HG03108 (cell line): Measurements from ENCODE around the gene CAPN7.

Experiments used
- ATAC-seq: cut with Tn5 transposase; IDR thresholded peaks from one replicate; pipeline ENCODE4 v1.9.1; 2021; ENCODE audit warnings: moderate library complexity; ENCODE audit not compliant: unreplicated experiment

The CAPN7 gene

DNA sequence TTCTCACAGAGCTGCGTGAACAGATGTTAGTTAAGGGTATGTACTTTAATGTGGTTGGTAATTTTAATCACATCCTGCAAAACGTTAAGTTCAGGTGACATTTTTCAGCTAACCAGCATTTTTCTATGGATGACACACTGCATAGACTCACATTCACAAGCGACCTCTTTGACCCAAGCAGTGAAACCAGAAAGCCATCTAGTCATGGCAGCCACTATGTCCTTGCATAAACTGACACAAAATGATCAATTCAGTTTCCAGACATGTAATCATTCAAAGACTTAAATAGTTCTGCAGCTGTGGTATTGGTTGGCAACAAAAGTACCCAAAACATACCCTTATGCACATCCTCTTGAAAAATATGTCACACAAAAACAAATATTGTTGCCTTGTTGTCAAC is 7.4 kb upstream of the CAPN7 start:
- no peak for ATAC-seq

DNA sequence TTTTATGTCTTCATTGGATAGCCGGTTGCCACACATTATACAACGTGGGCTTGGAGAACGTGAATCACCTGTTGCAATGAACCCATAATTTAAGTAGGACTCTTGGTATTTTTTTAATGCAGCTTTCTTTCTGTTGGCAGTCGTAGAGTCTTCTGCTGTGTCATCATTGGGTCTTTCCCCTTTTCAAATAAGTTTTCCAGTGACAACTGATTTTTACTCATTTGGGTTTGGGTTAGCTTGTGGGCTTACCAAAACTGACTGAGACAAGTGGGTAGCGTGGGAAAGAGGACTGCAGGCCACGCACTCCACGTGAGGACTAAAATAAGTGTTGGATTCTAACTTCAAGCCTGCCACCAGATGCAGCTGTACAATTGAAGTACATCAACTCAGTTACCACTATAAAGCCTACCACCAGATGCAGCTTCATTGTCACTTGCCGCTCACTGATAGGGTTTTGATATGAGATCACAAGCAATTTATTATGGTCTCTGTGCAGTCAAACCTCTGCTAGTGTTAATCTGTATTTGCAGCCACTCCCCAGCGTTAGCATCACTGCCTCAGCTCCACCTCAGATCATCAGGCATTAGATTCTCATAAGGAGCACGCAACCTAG is 6.4 kb upstream of the CAPN7 start:
- no peak for ATAC-seq

DNA sequence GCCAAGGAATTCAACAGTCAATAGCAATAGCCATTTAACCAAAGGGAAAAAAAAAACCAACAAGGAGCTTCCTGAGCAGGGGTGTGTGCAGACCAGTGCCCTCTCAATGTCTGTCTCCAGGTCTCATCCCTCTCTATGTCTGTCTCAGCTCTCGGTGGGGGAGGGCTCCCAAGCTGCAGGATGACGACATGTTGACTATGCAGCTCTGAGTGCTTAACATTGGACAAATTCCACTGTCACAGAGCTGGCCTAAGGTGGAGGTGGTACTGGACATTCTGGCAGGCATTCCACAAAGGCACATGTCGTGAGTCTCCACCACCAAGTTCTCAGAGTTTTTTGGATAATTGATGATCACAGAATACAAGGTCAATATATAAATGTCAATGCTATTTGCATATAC is 2.0 kb upstream of the CAPN7 start:
- no peak for ATAC-seq

DNA sequence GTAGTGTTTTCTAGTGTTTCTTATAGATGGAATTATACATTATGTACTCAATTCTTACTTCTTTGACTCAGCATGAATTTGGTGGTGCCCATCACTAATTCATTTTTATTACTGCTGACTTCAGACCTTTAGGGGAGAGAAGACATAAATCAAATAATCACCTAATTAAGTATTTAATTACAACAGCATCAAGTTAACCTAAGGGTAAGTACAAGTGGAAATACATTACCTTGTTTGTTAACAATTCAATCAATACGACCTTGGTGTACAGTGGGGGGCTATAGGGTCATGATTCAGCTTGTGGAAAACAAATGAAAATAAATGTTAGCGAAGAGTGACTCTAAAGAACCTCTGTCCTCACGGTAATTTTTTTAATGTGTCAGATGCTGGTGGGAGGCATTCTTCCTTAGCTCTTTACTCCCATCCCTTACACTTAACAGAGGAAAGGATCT is 538 bp upstream of the CAPN7 start:
- no peak for ATAC-seq

DNA sequence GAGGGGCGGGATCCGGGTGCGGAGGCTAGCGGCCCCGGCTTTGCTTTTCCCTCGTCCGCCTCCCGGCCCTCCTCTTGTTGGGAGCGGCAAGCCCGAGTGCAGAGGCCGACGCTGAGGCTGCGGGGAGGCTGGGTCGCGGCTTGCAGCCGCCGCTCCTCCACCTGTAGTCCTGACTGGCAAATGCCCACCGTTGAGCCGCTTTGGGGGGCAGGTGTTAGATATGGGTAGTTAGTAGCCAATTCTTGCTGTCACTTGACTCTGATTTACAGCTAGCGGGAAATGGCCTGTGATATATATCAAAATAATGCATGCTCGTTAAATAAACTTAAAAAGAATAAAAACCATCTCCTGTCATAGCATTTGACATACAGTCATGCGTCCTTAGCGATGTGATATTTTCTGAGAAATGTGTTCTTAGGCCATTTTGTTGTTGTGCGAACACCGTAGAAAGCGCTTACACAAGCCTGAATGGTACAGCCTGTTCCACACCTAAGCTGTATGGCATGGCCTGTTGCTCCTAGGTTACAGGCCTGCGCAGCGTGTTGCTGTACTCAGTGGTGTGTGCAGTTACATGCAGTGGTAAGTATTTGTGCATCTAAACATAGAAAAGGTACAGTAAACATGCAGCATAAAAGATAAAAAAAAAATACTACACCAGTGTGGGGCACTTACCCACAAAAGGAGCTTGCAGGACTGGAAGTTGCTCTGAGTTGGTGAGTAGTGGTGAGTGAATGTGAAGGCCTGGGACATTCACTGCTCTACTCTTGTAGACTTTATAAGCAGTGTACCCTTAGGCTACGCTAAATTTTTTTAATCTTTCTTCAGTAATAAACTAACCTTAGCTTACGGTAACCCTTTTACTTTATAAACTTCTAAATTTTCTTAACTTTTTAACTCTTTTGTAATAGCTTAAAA is 873 bp downstream of the CAPN7 start:
- ATAC-seq: peak; percentile 25

DNA sequence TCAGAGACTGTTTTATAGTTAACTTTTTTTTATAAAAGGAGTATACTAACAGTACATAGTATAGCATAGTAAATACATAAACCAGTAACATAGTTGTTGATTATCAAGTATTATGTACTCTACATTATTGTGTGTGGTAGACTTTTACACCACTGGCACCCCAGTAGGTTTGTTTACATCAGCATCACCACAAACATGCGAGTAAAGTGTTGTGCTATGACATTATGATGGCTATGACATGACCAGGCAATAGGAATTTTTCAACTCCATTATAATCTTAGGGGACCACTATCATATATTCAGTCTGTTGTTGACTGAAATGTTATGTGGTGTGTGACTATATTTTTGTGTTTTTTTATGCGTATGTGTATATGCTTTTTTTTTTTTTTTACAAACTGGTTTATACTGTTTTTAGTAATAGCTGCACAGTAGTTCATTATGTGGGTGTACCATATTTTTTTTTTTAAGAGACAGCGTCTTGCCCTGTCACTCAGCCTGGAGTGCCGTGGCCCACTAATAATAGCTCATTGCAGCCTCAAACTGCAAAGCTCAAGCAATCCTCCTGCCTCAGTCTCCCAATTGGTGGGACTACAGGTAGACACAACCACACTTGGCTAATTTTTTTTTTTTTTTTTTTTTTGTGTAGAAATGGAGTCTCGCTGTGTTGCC is 1.9 kb downstream of the CAPN7 start:
- no peak for ATAC-seq

DNA sequence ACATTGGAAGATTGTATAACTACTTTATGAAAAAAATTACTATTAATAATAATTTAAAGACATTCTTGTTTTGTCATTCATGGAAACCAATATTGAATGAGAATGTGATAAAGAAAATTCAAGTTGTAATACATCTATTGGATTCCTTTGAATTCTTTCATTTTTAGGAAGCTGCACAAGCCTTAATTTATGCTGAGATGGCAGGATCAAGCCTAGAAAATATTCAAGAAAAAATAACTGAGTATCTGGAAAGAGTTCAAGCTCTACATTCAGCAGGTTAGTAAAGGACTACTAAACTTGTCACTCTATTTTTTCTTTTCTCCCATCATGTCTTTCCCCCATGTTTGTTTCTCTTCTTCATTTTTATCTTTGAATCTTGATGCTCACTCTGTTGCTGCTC is 5.9 kb downstream of the CAPN7 start:
- ATAC-seq: no peak

DNA sequence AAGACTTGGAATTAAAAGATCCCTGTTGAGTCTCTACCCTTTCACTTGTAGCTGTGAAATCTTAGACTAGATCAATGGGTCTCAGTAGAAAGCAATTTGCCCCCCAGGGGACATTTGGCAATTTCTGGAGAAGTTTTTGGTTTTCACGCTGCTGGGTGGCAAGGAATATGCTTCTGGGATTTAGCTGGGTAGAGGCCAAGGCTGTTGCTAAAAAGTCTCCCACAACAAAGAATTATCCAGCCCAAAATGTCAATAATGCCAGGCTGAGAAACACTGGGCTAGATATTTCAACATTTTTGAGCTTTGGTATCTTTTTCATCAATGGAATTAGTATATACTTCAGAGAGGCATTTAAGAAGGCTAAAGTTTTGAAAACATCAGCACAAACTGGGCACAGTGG is 8.7 kb downstream of the CAPN7 start:
- ATAC-seq: no peak

DNA sequence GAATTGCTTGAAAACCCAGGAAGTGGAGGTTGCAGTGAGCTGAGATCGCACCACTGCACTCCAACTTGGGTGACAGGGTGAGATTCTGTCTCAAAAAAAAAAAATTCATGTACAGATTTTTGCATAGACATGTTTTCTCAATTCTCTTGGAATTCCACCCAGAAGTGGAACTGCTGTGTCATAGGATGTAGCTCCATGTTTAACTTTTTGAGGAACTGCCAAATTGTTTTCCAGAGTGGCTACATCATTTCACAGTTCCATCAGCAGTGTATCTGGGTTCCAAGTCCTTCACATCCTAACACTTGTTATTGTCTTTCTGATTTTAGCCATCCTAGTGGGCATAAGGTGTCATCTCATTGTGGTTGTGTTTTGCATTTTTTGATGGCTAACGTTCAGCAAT is 9.9 kb downstream of the CAPN7 start:
- ATAC-seq: no peak

DNA sequence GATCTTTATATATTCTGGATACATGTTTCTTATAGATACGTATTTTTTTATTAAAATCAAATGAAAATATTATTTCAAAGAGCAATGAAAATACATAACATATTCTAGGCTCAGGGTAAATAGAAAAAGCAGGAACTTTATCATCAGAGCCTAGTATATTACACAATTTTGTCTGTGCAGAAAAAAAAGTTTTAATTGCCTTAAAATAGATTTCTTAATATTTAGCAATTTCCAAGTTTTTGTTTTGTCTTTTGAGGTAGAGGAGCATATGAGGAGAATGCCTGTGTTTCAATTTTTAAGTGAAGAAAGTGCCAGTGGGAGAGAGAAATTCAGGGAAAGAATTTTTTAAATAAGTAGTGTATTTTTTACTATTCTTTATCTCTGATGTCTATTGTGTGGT is 10.5 kb downstream of the CAPN7 start:
- no peak for ATAC-seq

DNA sequence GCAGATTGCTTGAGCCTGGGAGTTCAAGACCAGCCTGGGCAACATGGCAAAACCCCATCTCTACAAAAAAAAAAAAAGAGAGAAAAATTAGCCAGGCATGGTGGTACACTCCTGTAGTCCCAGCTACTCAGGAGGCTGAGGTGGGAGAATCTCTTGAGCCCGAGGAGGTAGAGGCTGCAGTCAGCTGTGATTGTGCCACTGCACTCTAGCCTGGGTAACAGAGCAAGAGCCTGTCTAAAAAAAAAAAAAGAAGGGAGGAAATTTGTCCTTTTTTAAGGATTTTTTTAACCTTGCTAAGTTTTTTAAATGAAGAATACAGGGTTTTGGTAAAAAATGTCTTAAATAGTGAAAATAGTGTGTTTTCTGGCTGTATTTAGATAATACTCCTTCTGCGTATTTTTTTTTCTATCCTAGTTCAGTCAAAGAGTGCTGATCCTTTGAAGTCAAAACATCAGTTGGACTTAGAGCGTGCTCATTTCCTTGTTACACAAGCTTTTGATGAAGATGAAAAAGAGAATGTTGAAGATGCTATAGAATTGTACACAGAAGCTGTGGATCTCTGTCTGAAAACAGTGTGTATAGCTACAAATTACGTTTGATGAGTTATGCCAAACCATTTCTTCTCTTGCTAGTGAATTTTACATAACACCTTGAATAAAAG is 11.1 kb downstream of the CAPN7 start:
- ATAC-seq: no peak

DNA sequence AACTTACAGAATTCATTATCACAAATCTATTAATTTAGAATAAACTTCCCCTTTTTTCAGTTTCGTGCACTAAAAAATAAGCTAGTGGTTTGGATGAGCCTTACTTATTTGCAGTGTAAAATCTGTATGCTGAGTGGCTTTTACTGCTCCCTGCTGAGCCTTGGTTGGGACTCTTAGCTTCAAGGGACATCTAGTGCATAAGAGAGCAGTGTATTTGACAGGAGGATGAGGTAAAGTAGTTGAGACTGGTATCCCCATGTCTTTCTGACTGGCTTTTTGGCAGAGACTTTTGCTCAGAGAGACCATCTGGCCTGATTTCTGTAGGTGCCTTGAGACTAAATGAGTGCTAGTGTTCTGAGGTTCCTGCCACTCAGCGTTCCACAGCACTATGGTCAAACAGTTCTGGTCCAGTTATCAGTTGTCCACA is 11.8 kb downstream of the CAPN7 start:
- ATAC-seq: no peak

DNA sequence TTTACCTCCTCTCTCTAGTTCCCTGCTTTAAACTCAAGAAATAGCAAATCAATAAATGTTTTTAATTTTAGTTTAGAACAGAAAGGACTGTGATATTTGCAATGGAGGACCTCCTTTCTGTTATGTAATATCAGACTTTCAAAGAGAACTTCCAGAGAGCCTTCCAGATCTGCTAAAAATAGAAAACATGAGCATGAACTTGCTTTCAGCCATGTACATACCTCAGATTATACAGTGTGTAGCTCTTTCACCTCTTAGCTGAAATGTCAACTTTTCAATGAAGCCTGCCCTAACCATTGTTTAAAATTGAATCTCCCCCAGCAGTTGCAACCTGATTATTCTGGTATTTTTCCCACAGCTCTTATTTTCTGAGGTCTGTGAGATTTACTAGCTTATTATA is 12.6 kb downstream of the CAPN7 start:
- no peak for ATAC-seq

DNA sequence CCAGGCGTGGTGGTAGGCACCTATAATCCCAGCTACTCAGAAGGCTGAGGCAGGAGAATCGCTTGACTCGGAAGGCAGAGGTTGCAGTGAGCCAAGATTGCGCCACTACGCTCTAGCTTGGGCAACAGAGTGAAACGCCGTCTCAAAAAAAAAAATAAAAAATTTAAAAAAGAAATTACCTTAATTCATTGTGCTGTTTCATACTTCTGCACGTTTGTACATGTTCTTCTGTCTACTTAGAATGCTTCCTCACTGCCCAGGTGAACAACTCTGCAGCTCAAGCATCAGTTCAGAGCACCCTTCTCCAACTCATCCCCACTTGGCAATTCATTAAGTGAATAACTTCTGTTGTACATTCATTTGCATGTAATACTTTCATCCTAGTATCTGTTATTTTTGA is 14.0 kb downstream of the CAPN7 start:
- ATAC-seq: no peak

DNA sequence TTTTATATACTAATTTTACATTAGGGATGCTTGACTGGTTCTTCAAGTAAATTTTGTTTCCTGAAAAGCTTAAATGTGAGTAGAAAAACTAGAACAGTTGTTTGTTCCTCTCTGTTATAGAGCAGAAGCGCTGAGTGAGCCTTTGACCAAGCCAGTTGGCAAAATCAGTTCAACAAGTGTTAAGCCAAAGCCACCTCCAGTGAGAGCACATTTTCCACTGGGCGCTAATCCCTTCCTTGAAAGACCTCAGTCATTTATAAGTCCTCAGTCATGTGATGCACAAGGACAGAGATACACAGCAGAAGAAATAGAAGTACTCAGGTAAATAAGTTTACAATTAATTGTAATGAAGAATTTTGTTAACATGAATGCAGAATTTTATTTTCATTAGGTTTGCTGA is 14.6 kb downstream of the CAPN7 start:
- no peak for ATAC-seq

DNA sequence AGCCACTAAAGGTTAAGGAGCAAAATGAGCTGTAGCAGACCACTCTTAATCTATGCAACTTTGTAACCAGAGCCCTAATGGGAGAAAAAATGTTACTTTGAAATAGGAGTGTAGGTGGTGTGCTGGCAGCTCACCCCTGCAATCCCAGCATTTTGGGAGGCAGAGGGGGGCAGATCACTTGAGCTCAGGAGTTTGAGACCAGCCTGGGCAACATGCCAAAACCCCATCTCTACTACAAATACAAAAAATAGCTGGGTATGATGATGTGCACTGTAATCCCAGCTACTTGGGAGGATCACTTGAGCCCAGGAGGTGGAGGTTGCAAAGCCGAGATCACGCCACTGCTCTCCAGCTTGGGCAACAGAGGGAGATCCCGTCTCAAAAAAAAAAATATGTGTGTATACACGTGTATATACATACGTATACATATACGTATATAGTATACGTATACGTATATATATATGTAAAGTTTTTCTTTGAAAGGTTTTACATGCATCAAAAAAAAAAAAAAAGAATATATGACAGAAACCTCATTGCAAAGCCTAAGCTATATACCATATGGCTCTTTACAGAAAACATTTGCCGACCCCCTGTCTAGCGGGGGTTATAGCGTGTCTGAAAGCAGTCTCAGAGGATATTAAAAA is 15.7 kb downstream of the CAPN7 start:
- no peak for ATAC-seq

DNA sequence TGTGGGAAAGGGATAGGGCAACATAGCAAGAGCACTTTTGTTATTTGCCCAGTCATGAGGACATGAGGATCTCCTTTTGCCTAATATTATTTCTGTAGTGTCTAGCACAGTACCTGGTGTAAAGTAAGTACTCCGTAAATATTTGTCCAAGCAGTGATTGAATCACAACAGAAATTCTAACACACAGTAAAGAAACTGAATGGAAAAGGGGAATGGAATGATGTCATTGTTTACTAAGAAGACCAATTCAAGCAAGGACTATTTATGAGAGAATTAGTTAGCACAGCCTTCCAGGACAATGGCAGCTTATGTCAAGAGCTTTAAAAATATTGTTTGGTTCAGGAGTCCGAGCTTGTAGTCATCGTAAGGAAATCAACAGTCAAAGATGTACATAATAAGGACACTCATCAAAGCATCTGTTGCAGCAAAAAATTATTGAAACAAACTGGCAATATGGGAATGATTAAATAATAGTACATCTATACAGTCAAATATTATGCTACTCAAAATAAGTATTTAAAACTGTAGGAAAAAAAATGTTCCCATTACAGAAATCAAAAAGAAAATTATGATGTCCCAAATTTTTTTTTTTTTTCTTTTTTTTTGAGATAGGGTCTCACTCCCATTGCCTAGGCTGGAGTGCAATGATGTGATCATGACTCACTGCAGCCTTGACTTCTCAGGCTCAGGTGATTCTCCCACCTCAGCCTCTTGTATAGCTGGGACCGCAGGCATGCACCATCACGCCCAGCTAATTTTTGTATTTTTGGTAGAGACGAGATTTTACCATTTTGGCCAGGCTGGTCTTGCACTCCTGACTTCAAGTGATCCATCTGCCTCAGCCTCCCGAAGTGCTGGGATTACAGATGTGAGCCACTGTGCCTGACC is 17.9 kb downstream of the CAPN7 start:
- ATAC-seq: no peak

DNA sequence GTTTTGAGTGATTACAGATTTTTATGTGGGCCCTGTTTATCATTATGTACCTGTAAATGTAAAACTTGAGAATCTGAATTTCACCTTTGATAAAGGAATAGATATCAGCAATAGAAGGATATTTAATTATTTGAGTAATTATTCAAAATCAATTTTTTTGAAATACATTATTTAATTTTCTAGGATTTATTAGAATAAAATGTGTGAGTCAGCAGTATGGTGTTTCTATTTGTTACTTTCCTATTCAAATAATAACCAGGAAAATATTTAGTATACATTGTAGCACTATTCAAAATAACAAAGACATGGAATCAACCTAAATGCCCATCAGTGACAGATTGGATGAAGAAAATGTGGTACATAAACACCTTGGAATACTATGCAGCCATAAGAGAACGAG is 22.1 kb downstream of the CAPN7 start:
- ATAC-seq: no peak

DNA sequence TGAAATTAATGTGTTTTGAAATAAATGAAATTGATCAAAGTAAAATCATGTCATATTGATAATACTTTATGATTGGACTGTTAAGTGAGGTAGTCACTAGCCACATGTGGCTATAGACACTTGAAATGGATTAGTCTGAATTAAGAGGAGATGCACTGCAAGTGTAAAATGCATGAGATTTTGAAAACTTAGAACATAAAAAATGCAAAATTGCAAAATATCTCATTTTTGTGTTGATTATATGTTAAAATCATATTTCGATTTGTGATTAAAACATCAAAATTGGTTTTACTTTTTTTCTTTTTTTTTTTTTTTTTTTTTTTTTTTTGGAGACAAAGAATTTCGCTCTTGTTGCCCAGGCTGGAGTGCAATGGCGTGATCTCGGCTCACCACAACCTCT is 23.2 kb downstream of the CAPN7 start:
- no peak for ATAC-seq

DNA sequence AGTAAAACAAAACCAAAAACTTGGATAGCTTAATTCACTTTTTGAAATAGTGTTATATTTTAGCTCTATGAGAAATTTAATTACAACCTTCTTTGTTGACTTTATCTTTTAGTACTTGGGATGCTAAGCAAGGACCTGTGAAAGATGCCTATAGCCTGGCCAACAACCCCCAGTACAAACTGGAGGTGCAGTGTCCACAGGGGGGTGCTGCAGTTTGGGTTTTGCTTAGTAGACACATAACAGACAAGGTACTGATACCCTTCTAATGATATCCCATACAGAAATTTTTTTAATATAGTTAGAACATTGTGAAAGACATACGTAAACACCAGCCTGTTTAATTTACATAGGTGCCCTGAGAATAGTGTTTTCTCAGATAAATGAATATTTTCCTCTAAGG is 35.3 kb downstream of the CAPN7 start:
- no peak for ATAC-seq
